Ovary (tissue), 3 donors: ENCODE results near the gene CRB2.

Source experiments
- CTCF ChIP-seq, 3 donors: fragments of 450-650 bp in 2 of 3; fragments of 200-600 bp in 1 of 3; IDR thresholded peaks; one replicate each; pipeline versions ENCODE4 v1.5.1 to v1.8.0; 2016 to 2022; ENCODE audit warnings: antibody characterized with exemption in 3 of 3, mild to moderate bottlenecking in 1 of 3
- POLR2A ChIP-seq: fragments of 450-650 bp; IDR thresholded peaks from one replicate; pipeline ENCODE4 v1.6.1; 2017; ENCODE audit warnings: antibody characterized with exemption, mild to moderate bottlenecking, moderate library complexity
- donor health status: DM: no; HTN: no; CAD: no.

DNA sequence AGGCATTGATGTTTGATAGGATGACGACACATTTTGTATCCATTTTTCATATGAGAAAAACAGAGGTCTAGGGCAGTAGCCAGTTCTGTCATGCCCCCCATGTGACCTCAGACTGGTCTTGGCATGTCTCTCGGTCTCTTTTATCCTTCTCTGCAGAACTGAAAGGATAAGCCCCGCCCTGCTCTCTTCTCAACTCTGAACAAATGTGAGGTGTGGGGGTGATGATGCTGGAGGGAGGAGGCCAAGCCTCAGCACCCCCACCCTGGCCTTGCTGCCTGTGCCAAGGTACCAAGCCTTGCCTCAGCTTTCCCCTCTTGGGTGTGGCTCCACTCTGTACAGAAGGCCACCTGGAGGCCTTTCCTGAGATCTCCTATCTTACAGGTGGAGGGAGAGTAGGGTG is 19.5 kb upstream of the CRB2 start:
- TF ChIP-seq CTCF (IDR thresholded peaks at IDR 0.05), result no peak
- no peak for TF ChIP-seq POLR2A
